Adipose tissue (tissue), 3 donors: ENCODE results near the gene CFP. TPM values are rescaled to one million over a fixed set of nuclear protein-coding genes. Genes with fewer than 3 reads are reported as not detected.

Experiments
- H3K27ac ChIP-seq: one replicate; pipeline ENCODE4 v1.5.1; 2013; ENCODE audit warnings: low read depth, low read length
- WGBS, 3 donors: extraction: QIAGEN DNeasy Blood & Tissue Kit; methylation state at CpG; one replicate each; pipeline ENCODE4 v1.1.7; 2013; 5-methylcytosine and 5-hydroxymethylcytosine counted together
- polyA plus RNA-seq, 3 donors: library from polyadenylated mRNA; stranded (reverse); fragments of 200-250 nt; gene quantifications; one replicate each; pipeline ENCODE4 v1.2.3, GENCODE V29; 2013
- donor health status: healthy with polysubstance abuse.
- donor health status: Bipolar disorder and iron deficiency.
- donor health status: healthy.

The CFP gene
- polyA plus RNA-seq, 3 donors = 1.5 to 17.1 (median 7.3) TPM

DNA sequence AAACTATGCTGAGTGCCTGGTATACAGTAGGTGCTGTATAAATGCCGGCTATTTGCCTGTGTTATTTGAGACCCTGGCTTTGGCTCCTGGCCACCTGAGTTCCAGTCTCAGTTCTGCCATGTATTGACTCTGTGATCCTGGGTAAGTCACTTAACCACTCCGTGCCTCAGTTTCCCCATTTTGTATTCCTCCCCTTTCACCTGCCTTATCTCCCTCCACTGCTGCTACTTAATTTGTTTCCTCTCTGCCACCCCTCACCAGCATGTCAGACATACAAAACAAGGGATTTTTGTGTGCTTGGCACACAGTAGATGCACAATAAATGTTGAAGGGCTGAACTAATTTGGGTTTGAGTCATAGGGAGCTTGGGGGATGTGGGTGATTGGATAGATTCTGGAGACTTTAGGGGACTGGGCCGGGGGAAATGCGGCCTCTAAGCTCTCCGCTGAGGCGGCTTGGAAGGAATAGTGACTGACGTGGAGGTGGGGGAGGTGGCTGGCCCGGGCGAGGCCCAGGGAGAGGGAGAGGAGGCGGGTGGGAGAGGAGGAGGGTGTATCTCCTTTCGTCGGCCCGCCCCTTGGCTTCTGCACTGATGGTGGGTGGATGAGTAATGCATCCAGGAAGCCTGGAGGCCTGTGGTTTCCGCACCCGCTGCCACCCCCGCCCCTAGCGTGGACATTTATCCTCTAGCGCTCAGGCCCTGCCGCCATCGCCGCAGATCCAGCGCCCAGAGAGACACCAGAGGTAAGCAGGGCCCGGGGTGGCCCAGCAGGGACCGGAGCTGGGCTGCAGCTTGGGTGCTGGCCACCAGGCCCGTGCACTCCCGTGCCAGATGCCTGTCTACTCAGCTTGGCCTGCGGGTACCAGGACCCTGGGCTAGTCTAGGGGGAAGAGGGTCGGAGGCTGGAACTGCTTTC lies 47.7 kb downstream of the CFP start, which contains the start of gene TIMP1:
Gene TIMP1 (plus strand): TSS at position 706 of the 917 bp plus-strand sequence. CDS start 980 bp downstream, outside the sequence.
- peak within 1 kb of the TSS; percentile 81 for H3K27ac ChIP-seq
- 4 to 34% (median 18%) methylated on average over 12 to 28 of the region's 28 CpGs for WGBS, 3 donors

DNA sequence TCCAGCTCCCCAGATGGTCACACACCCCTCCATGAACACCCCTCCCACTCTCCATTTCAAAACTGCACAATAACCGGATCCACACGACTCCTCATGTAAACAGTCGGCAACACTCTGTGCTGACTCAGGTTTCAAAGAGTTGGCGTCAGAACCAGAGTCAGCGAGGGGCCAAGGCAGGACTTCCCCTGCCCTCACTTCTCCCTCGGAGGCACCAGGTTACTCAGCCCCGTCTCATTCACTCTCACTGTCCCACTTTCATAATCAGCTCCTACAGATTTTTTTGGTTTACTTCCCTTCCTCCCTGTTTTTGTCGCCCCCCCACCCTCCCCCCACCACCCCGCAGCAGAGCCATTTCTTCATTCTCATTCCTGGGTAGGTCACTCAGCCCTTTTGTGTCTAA lies 50.2 kb downstream of the CFP start:
- WGBS, 3 donors = 20 to 67% (median 57%) methylated on average over 9 of the region's 9 CpGs
- H3K27ac ChIP-seq = no peak overlapping the region

DNA sequence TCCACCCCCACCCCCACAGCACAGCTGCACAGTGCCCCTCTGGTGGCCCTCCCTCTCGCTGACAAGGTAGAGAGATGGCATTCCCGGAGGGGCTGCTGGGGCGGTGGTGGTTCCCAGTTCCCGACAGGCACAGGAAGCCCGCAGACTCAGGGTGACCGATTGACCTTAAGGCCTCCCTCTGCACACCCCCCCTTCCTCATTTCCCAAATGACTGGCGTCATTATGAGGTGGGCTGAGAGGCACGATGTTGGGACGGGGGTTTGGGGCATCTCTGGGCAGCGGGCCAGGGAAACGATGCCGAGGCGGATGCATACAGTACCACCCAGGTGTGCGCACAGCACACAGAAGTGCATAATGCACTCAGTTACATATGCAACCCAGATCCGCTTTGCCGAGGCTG lies 51.0 kb downstream of the CFP start:
- 33 to 61% (median 42%) methylated on average over 10 to 16 of the region's 16 CpGs for whole genome bisulfite sequencing, 3 donors
- H3K27ac ChIP-seq = no peak overlapping the region

DNA sequence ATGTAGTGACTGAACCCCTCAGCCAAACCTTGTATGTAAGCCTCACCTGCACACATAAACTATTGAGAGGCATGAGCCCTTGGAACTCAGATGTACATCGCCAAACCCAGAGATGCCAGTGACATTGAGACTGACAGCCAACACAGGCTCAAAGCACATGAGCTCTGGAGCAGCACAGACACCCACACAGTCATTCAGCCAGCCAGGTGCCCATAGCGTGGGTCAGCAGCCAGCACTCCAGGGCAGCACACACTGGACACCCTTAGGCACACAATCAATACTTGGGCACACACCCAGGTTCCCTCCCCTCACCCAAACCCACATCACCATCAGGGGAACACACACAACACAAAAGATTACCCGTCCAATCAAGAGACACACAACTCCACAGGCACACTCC lies 51.8 kb downstream of the CFP start:
- 57 to 90% (median 80%) methylated on average over 3 of the region's 3 CpGs for WGBS, 3 donors
- H3K27ac ChIP-seq = no peak overlapping the region

DNA sequence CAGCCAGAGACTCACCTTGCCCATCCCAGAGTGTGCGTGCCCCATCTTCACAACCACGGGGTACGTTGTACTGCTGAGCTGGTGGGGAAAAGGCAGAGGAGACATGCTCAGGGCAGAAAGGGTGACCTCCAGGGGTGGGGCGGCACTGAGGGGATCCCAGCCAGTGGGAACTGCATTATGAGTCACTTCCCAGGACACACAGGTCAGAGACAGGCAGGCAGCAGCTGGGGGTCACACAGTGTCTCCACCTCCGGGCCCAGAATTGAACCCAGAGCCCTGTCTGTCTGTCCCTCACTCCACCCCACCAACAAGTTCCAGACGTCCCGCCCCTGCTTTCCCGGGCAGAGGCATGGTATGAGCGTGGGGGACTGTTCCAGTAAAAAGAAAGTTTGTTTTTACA lies 52.3 kb downstream of the CFP start:
- H3K27ac ChIP-seq = no peak overlapping the region
- 62 to 67% (median 65%) methylated on average over 8 to 9 of the region's 9 CpGs for WGBS, 3 donors

DNA sequence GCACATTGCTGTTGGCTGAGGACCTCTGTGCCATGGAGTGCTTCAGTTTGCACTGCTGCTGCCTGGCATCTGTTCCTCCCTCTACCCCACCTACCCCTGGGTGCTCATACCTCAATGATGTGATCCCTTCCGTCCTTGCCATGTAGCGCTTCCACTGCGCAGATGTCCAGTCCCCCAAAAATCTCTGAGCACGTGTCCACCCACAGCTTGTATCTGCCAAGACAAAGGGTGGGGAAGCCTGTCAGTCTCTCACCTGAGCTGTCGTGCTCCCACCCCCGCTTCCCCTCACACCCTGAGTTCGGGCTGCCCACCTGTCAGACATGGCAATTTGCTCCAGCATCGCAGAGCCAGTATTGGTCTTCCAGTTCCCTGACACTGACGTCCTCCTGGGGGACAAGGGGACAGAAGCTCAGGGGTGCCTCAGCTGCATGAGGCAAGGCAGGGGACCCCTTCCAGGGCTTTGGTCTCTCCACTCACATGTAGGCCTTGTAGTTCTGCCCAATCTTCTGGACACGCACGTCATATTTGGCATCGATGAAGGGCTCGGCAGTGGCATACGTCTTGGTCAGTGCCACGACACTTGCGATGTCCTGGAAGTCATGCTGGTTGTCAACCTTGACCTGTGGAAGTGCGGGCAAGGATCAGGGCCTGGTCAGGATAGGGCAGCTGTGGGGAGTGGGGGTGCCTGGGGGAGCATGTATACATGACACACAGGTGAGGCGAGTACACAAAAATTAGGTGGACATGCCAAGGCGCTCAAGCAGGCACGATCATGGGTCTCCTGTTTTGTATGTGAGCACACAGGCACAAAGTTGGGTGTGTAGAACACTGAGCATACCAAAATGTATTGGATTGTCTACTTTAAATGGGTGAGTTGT lies 53.5 kb downstream of the CFP start:
- H3K27ac ChIP-seq = no peak overlapping the region
- 86 to 97% (median 96%) methylated on average over 19 to 20 of the region's 20 CpGs for WGBS, 3 donors

DNA sequence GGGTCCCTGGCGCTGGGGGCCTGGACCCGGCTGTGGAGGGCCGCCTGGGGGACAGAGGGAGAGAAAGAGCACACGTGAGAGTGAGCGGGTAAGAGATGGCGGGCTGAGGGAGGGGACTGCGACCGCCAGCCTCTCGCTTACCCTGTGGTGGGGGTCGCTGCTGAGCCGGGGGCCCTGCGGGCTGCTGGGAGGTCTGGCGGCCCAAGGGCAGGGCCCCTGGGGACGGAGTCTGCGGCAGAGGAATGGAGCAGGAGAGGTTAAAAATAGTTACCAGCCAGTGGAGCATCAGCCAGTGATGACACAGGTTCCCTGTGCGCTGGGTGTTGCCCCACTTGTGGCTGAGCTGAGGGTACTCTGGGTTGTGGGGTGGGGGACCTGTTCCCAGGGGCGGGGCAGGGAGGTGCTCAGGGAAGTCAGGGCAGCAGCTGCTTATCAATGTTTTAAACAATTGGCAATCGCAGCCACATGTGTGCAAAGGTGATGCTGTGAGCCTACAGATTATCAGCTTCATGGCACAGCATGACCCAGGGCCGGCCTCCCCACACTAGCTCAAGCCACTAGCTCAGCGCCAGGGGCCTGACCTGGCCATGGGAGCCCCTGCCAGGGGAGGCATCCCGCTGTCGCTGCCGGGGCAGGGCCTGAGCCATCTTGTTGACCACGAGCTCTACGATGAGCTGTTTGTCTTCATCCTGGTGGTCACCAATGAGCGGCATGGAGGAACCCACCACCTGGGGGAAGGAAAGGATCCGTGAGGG lies 55.0 kb downstream of the CFP start:
- 50 to 62% (median 54%) methylated on average over 22 to 27 of the region's 27 CpGs for WGBS, 3 donors

DNA sequence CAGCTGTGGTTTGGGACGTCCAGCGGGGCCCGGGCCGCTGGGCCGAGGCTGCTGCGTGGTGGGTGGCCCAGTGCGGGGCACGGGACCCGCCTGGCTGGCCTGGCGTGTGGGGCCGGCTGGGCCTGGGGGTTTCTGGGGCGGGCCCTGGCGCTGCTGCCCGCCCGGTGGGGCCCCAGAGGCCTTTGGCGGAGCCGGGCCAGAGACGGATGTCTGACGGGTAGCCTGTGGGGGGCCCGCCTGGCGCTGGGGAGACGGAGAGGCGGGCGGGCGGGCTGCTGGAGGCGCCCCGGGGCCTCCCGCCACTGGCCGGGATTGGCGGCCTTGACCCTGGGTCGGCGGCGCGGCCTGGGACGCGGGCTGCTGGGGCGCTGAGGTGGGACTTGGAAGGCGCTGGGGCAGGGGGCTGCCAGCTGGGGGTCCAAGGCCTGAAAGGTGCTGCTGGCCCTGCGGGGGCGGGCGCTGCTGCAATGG lies 55.6 kb downstream of the CFP start:
- H3K27ac ChIP-seq = no peak overlapping the region
- WGBS, 3 donors = 11 to 30% (median 15%) methylated on average over 4 to 40 of the region's 41 CpGs

More for the DNA sequence above, 55.0 kb downstream of the CFP start:
- no peak overlapping the region for H3K27ac ChIP-seq

DNA sequence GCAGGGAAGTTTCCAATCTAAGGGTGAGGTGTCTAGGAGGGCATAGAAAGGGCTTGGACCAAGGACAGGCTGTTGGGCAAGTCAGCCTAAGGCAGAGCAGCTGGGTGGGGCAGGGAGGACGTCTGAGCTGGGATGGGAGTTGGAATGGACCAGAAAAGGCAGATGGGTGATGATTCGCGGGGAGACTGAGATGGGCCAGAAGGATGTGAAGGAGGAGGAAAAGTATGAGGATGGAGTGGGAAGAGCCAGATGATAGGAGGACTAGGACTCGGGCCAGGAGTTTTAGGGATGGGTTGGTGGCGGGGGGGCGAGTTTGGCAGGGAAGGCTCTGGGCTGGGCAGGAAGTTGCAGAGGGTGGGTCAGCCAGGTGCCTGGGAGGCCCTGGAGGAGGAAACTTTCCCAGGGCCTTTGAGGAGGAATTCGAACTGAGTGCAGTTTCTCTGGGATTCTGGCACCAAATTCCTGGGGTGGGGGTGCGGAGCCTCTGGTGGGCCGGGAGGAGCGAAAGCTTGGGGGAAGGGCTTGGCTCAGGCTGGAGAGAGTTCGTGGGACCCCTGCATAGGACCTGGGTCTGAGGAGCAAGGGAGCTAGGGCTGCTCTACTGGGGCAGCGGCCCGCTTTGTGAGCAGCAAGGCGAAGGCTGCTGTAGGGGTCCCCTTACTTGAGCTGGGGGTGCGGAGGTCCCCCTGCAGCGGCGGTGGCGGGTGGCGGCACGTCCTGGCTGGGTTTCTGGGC lies 56.2 kb downstream of the CFP start:
- 11 to 41% (median 31%) methylated on average over 11 to 20 of the region's 20 CpGs for WGBS, 3 donors
- no peak overlapping the region for H3K27ac ChIP-seq

Other genes with a start within 250 kb of the CFP start
- 1 to 10 TPM; 1.3 to 3.5 (median 2.1) TPM for gene ZNF41, start 146.7 kb downstream of the CFP start, polyA plus RNA-seq
- gene ARAF, start 68.7 kb downstream of the CFP start, polyA plus RNA-seq = 10 to 100 TPM; 34.3 to 54.8 (median 40.7) TPM
- 100 to 1,000 TPM in 2 of 3 donors, 10 to 100 TPM in 1; 56.0 to 538 (median 342) TPM for gene TIMP1, start 47.5 kb downstream of the CFP start, polyA plus RNA-seq
- 1 to 10 TPM in 2 of 3 donors, under 1 TPM in 1; 0.69 to 3.0 (median 1.4) TPM for gene SYN1, start 10.1 kb downstream of the CFP start, polyA plus RNA-seq
- gene ELK1, start 20.6 kb upstream of the CFP start, polyA plus RNA-seq = 10 to 100 TPM; 11.5 to 27.3 (median 23.1) TPM
- 100 to 1,000 TPM; 108 to 208 (median 149) TPM for gene UXT, start 29.2 kb upstream of the CFP start, polyA plus RNA-seq
- 1 to 10 TPM in 1 of 3 donors, under 1 TPM in 2; 0.11 to 1.4 (median 0.54) TPM for gene ZNF81, start 207.0 kb upstream of the CFP start, polyA plus RNA-seq